Skeletal muscle tissue (tissue), 4 donors: ENCODE data around the gene HEATR9. TPM values are rescaled to one million over a fixed set of nuclear protein-coding genes. Genes with fewer than 3 reads are reported as not detected.

ENCODE experiments used
- H3K27ac ChIP-seq: one replicate; pipeline ENCODE4 v1.7.0; 2013; ENCODE audit warnings: mild to moderate bottlenecking, low read depth, low read length, inconsistent platforms
- H3K27me3 ChIP-seq, 3 donors: one replicate each; pipeline ENCODE4 v1.7.0; 2013; ENCODE audit warnings: low read length in 3 of 3; ENCODE audit not compliant: control insufficient read depth in 3 of 3, insufficient read depth in 3 of 3
- H3K36me3 ChIP-seq, 3 donors: one replicate each; pipeline ENCODE4 v1.7.0; 2013; ENCODE audit warnings: low read length in 3 of 3; ENCODE audit not compliant: control insufficient read depth in 3 of 3, insufficient read depth in 3 of 3
- H3K4me1 ChIP-seq, 3 donors: one replicate each; pipeline ENCODE4 v1.7.0; 2013; ENCODE audit warnings: low read length in 3 of 3, mild to moderate bottlenecking in 3 of 3; ENCODE audit not compliant: control insufficient read depth in 3 of 3, insufficient read depth in 3 of 3
- H3K4me3 ChIP-seq, 3 donors: one replicate each; pipeline ENCODE4 v1.7.0; 2013; ENCODE audit warnings: low read length in 3 of 3
- H3K9ac ChIP-seq, 3 donors: one replicate each; pipeline ENCODE4 v1.7.0; 2013; ENCODE audit warnings: low read length in 3 of 3, mild to moderate bottlenecking in 3 of 3, moderate library complexity in 2 of 3, low read depth in 1 of 3
- H3K9me3 ChIP-seq, 3 donors: one replicate each; pipeline ENCODE4 v1.7.0; 2013; ENCODE audit warnings: low read length in 3 of 3; ENCODE audit not compliant: control insufficient read depth in 3 of 3
- total RNA-seq: library from RNA; depleted of rRNA; stranded (reverse); fragments of >200 nt; gene quantifications from one replicate; pipeline ENCODE4 v1.2.3, GENCODE V29; 2014
- donor health status: Osteomylitis.

HEATR9 gene
- total RNA-seq, 1 donor from 2014 or later: not detected

DNA sequence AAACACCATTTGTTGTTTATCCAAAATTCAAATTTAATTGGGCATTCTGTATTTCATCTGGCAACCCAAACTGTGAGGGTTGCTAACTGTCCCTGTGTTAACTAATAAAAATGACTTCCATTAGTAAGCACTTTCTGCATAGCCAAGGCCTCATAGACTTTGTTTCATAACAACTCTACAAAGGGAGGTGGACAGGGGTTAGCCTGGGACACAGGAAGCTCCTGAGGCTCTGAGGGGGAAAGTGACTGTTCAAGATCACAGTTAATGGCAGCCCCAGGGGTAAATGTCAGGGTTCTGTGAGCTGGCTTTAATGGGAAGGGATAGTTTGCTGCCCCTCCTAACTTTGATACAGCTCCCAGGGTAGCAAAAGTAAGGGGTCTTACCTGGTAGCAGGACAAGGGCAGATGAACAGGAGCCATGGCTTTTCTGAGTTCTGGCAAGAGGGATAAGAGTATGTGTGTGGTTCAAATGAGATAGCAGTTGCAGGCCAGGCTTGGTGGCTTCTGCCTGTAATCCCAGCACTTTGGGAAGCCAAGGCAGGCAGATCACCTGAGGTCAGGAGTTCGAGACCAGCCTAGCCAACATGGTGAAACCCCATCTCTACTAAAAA lies 2.2 kb downstream of the HEATR9 start:
- Histone ChIP-seq H3K4me1 (no peaks in the 10 kb centered on the region), H3K9ac (no peak overlapping the region), H3K27ac (no peak overlapping the region), H3K27me3 (no peaks in the 10 kb centered on the region), H3K9me3 (no peaks in the 10 kb centered on the region), H3K4me3 (no peak overlapping the region), H3K36me3 (peaks cover 0 to 8% (median 0%) of the 10 kb centered on the region in 3 donors)

DNA sequence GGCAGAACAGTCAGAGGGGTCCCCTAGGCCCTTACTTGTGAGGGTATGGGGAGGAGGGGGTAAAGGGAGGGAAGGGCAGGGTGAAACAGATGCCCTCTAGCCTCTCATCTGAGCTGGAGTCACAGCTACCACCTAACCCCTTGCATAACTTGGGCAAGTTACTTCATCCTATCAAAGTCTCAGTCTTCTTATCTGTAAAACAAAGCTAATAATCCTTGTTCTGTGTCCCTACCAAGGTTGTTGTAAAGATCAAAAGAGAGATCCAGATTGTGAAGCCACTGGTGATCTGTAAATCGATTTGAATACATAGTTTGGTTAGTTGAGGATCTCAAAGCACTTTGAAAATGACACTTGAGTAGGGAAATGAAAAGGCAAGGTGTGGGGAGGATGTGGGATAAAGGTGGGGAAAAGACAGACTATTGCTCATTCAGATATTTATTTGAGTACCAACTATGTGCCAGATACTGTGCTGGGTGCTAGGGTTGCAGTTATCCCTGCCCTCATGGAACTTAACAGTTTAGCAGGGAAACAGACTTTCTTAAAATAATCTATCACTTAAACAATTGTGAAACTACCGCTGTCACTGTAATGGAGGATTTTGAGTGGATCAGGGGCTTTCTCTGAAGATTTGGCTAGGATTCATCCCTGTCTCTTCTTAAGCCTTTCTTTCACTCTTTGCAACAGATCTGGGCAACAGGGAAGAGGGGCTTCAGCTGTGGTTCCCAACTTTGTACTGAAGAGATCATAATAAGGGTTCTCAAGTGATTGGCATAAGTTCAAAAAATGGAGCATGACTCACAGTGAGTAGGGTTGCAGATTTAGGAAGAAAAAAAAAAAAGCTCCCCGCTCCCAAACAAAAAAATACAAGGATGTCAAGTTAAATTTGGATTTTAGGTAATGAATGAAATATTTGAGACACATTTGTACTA lies 3.0 kb downstream of the HEATR9 start:
- Histone ChIP-seq H3K9ac (no peak overlapping the region), H3K27me3 (no peaks in the 10 kb centered on the region), H3K9me3 (no peaks in the 10 kb centered on the region), H3K4me3 (no peak overlapping the region), H3K27ac (no peak overlapping the region), H3K4me1 (no peaks in the 10 kb centered on the region), H3K36me3 (peaks cover 0 to 8% (median 0%) of the 10 kb centered on the region in 3 donors)

GRCh38 chr17:35864853-35865252 lies 3.8 kb downstream of the HEATR9 start:
- H3K27ac ChIP-seq: no peak overlapping the region
- H3K36me3 ChIP-seq: peaks cover 0 to 8% (median 0%) of the 10 kb centered on the region in 3 donors
- H3K4me3 ChIP-seq: no peak overlapping the region
- H3K9me3 ChIP-seq: no peaks in the 10 kb centered on the region
- H3K27me3 ChIP-seq: no peaks in the 10 kb centered on the region
- H3K4me1 ChIP-seq: no peaks in the 10 kb centered on the region
- H3K9ac ChIP-seq: no peak overlapping the region

DNA sequence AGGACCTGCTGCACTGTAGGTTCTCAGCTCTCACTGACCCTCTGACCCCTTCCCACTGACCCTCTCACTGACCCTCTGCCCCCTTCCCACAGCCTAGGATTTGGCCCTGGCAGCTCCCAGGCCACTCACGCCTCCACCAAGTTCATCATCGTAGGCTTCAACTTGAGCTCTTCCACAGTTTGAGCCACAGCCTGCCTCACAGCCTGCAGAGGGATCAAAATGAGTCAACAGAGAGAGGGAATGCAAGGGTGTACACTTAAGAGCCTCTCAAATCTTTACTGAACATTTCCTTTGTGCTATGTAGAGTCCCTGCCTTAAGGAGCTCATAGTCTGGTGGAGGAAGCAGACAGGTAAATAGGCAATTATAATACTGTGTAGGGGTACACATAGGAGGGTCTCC lies 12.1 kb downstream of the HEATR9 start:
- Histone ChIP-seq H3K9me3 (no peaks in the 10 kb centered on the region), H3K4me3 (no peak overlapping the region), H3K9ac (no peak overlapping the region), H3K27ac (no peak overlapping the region), H3K4me1 (no peaks in the 10 kb centered on the region), H3K27me3 (no peaks in the 10 kb centered on the region), H3K36me3 (peaks cover 0 to 11% (median 0%) of the 10 kb centered on the region in 3 donors)

GRCh38 chr17:35855965-35856364 lies 12.7 kb downstream of the HEATR9 start:
- Histone ChIP-seq H3K4me3 (no peak overlapping the region), H3K9me3 (no peaks in the 10 kb centered on the region), H3K27ac (no peak overlapping the region), H3K9ac (no peak overlapping the region), H3K27me3 (no peaks in the 10 kb centered on the region), H3K4me1 (no peaks in the 10 kb centered on the region), H3K36me3 (peaks cover 0 to 11% (median 0%) of the 10 kb centered on the region in 3 donors)

GRCh38 chr17:35849469-35850348 lies 19.0 kb downstream of the HEATR9 start:
- Histone ChIP-seq H3K4me1 (no peaks in the 10 kb centered on the region), H3K4me3 (no peak overlapping the region), H3K9ac (no peak overlapping the region), H3K36me3 (peaks cover 15 to 39% (median 34%) of the 10 kb centered on the region in 3 donors), H3K9me3 (no peaks in the 10 kb centered on the region), H3K27ac (no peak overlapping the region), H3K27me3 (no peaks in the 10 kb centered on the region)

DNA sequence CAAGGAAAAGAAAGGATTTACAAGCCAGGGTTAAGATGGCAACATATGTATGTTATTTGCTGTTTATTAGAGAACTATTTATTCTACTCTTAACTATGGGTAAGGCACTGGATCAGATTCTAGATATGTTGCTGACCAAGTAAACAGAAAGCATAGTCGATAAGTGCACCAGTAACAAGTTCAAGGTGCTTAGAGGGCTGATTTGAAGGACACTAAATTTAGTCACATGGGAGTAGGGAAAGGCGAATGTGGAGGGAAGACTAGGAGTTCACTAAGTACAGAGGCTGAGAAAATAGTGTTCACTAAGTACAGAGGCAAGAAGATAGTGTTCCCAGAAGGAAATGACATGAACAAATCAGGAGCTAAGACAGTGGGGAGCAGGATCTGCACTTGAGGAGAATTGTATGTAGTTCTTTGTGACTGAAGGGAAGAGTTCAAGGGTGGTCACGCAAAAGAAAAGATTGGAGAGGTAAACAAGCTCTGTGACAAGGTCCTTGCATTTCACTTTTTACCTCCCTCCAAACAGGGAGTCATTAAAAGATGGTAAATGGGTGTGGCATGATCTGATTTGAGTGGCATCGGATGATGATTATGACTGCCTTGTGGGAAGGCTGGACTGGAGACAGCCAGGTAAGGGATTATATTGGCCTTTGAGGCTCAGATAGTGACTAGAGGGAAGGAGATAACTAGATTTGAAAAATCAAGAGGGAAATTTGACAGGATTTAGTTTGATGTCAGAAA lies 20.9 kb downstream of the HEATR9 start:
- Histone ChIP-seq H3K27ac (no peak overlapping the region), H3K9ac (no peak overlapping the region), H3K27me3 (no peaks in the 10 kb centered on the region), H3K4me1 (no peaks in the 10 kb centered on the region), H3K4me3 (no peak overlapping the region), H3K9me3 (no peaks in the 10 kb centered on the region), H3K36me3 (peaks cover 31 to 51% (median 51%) of the 10 kb centered on the region in 3 donors)

GRCh38 chr17:35847006-35847405 lies 21.7 kb downstream of the HEATR9 start:
- Histone ChIP-seq H3K4me1 (no peaks in the 10 kb centered on the region), H3K27ac (no peak overlapping the region), H3K9me3 (no peaks in the 10 kb centered on the region), H3K36me3 (peaks cover 34 to 57% (median 53%) of the 10 kb centered on the region in 3 donors), H3K9ac (no peak overlapping the region), H3K4me3 (no peak overlapping the region), H3K27me3 (no peaks in the 10 kb centered on the region)

- H3K27ac ChIP-seq: no peak overlapping the region
- no peak overlapping the region for H3K4me3 ChIP-seq
- peaks cover 40 to 64% (median 60%) of the 10 kb centered on the region in 3 donors for H3K36me3 ChIP-seq
- H3K27me3 ChIP-seq: no peaks in the 10 kb centered on the region
- no peaks in the 10 kb centered on the region for H3K4me1 ChIP-seq
- H3K9me3 ChIP-seq: no peaks in the 10 kb centered on the region
- no peak overlapping the region for H3K9ac ChIP-seq
Observed at GRCh38 chr17:35846055-35846809, 22.5 kb downstream of the HEATR9 start.
